ACHN (cell line): ENCODE data around the gene BIN1.
"Not testable (repeated sequence)": the region's sequence is repeated elsewhere in the genome, so short reads cannot be mapped to it uniquely, and the experiment has no call there.

Experiments used
- DNase-seq: peaks from one replicate; pipeline ENCODE4 v3.0.0-alpha.2; 2015
- in situ Hi-C: cut with HindIII; loops from 2 replicates; pipeline ENCODE4 v1.10.0; 2017; ENCODE audit warnings: low sequenced_read_pairs, low pct_ligation_motif_present, low pct_unique_long_range_greater_than_20kb

BIN1 gene

GRCh38 chr2:127137225-127137624, 30.3 kb upstream of the BIN1 start:
- in situ Hi-C loops = no loop called here
- no peak for DNase-seq

DNA sequence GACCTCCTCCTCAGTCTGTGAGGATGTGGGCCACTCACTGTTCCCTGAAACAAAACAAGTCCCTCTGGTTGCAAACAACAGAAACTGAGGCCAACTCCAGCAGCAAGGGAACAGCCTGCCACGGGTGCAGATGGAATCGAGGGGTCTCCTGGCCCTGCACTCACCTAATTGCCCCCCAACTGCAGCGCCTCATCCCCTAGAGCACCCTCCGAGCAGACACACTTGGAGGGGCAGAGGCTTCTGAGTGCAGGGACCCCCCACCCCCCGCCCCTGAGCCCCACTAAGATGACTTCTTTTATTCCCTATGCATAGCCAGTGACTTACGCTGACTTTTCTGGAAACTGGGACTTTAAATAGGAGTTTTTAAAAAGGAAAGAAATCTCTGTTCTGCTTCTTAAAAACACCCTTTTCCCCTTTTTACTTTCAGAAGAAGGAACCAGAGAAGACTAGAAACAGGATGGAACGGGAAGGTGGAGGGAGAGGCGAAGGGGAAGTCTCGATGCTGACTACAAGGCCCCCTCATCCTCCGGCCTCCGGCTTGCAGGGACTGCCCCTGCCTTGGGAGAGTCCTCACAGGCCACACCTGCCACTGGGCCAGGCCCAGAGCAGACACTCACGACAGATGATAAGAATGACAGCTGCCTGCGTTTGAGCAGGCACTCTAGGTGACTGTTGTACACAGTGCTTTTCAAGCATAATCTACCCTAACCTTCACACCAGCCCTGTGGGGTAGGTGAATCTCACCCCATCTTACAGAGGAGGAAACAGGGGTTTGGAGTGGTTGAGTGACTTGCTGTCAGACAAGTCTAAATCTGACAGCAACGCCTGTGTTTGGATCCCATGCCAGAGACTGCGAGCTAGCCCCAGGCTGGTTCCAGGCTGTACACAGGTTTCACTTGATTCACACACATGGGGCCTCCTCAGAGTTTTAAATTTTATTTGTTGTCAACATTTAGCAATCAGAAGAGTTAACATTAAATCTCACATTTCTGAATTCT, 28.2 kb upstream of the BIN1 start:
- DNase-seq = no peak
- in situ Hi-C loops = no loop called here

DNA sequence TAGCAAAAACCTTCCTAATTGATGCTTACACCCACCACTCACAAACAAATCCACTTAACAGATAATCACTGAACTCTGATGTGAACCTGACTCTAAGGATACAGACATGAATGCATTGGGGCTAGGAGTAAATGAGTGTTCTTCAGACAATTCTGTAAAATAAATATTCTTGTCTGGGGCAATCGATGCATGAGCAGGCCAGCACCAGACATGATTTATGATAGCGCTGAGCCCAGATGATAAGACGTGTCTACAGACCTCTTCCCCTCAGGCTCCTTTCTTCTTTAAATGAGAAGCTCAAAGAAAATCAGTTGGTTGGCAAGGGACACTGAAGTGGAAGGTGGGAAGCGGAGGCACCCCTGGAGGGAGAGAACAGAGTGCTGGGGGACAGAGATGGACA, 27.3 kb upstream of the BIN1 start:
- in situ Hi-C loops = no loop called here
- DNase-seq = no peak

DNA sequence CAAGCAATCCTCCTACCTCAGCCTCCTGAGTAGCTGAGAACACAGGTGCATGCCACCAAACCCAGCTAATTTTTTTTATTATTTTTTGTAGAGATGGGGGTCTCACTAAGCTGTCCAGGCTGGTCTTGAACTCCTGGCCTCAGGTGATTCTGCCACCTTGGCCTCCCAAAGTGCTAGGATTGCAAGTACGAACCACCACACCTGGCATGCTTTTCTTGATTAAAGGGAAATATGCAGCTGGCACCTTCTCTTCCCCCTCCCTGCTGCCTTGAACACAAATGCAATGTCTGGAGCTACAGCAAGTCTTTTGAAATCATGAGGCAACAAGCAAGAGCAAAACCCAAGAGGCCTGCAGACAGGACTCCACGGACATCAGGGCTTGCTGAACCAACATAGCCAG, 26.8 kb upstream of the BIN1 start:
- in situ Hi-C loops = no loop called here

GRCh38 chr2:127130421-127130820, 23.5 kb upstream of the BIN1 start:
- in situ Hi-C loops = no loop called here
- DNase-seq = no peak

More for the DNA sequence above, 26.8 kb upstream of the BIN1 start:
- DNase-seq = no peak

GRCh38 chr2:127129937-127130336, 23.0 kb upstream of the BIN1 start:
- in situ Hi-C loops = no loop called here
- no peak for DNase-seq

DNA sequence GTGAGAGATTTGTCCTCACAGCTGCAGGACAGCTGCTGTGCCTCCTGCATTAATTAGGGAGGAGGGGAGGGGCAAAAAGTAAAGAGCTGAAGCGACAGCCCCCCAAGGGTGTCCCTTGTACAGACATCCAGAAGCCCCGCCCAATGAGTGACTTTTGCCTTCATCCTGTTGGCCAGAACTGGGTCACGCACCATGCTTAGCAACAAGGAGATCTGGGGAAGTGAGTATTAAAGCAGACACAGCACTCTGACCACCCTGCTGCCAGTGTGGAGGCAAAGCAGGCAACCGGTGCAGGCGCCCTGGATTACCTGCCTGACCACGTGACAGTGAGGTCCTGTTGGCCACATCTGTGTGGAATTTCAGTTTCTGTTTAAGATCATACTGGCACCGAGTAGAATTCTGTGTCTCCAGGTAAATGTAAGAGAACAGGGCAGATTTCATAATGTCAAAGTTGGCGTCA, 21.5 kb upstream of the BIN1 start:
- DNase-seq = no peak

GRCh38 chr2:127125821-127126220, 18.9 kb upstream of the BIN1 start:
- in situ Hi-C loops = no loop called here
- no peak for DNase-seq

More for the DNA sequence above, 21.5 kb upstream of the BIN1 start:
- in situ Hi-C loops = no loop called here

DNA sequence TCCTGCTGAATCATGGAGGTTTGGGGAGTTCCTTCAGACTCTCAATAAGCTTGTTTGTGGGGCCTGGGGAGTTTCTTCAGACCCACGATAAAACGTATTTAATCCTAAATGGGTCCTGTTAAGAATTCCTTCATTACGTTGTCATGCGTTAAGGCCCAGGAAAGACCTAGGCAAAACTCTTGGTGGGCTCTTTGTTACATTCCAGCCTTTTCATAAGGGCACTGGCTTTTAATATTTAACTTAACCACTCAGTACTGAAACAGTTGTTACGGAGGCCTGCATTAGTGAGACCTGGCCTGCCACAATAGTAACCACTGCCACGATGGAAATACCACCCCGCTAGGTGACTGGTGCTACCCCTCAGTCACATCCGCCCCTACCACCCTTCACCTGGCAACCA, 17.5 kb upstream of the BIN1 start:
- DNase-seq = peak; percentile 18
- in situ Hi-C loops = no loop called here

- no peak for DNase-seq
- in situ Hi-C loops = no loop called here
Observed at GRCh38 chr2:127122361-127123027, 15.5 kb upstream of the BIN1 start.

DNA sequence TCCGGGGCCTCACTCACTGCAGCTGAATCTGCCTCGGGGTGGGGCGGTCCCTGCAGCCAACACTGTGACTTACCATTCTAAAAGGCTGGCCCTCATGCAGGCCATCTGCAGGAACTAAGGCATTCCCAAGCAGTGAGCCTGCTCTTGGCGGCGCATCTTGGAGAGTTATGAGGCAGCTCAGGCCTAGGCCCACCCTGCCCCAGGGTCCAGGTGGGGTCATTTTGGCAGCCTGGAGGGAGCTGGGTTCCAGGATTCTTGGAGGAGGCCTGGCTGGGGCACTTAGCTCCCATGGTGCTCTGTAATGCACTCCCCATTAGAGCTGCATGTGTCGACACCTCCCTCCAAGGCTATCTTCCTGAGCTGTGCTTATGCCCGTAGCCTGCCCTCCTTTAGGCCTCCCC, 14.8 kb upstream of the BIN1 start:
- in situ Hi-C loops = no loop called here
- DNase-seq = no peak

DNA sequence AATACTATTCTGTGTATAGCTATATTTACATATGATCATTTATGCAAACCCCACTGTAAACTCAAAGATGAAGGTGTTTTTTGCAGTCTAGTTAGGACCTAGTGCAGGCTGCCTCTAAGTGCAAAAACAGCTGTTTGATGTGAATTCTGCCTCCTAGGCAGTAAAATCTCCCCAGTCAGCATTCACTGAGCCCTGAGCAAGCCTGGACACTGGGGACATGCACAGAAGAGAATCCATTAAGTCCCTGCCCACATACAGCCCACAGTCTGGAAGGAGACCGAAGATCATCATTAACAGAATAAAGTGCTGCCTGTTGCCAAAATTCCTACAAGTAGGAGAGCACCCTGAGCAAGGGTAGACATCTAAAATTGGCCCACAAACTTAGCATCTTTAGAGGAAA, 14.4 kb upstream of the BIN1 start:
- no peak for DNase-seq

GRCh38 chr2:127120408-127120807, 13.5 kb upstream of the BIN1 start:
- DNase-seq, in situ Hi-C loops: not testable (repeated sequence)

More for the DNA sequence above, 14.4 kb upstream of the BIN1 start:
- in situ Hi-C loops = no loop called here

DNA sequence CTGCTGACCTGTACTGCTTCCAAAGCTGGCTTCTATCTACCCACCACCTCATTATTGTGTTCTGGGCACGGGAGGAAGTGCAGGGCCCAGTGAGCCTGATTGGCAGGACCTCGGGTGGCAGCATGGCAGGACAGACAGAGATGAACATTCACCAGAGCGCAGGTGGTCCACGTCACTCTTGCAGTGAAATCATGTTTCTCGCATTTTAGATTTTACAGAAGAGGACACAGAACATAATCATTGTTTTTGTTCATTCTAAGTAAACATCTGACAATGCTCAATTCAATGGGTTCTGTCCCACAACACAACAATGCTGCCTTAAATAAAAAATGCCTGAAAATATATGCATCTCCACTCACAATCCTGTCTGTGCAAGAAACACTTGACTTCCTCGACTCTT, 11.5 kb upstream of the BIN1 start:
- in situ Hi-C loops = no loop called here
- no peak for DNase-seq

- DNase-seq = no peak
- in situ Hi-C loops = no loop called here
Observed at GRCh38 chr2:127118038-127118437, 11.1 kb upstream of the BIN1 start.

DNA sequence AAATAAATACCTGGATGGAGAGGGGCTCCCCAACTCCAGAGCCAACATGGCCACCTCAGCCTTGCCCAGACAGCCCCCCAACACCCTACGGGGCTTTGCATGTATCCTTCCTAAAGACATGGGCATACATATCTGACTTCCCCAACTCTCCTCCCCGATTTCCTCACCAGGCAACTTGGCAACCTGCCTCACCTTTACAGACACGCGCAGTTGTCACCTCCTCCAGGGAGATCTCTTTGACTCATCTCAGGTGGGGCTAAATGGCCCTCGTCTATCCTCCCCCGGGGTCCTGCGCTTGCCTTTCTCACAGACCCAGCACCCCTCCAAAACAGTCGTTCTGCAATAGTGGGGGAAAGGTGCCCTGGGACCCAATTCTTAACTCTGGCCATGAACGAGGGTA, 10.6 kb upstream of the BIN1 start:
- DNase-seq = no peak
- in situ Hi-C loops = no loop called here

DNA sequence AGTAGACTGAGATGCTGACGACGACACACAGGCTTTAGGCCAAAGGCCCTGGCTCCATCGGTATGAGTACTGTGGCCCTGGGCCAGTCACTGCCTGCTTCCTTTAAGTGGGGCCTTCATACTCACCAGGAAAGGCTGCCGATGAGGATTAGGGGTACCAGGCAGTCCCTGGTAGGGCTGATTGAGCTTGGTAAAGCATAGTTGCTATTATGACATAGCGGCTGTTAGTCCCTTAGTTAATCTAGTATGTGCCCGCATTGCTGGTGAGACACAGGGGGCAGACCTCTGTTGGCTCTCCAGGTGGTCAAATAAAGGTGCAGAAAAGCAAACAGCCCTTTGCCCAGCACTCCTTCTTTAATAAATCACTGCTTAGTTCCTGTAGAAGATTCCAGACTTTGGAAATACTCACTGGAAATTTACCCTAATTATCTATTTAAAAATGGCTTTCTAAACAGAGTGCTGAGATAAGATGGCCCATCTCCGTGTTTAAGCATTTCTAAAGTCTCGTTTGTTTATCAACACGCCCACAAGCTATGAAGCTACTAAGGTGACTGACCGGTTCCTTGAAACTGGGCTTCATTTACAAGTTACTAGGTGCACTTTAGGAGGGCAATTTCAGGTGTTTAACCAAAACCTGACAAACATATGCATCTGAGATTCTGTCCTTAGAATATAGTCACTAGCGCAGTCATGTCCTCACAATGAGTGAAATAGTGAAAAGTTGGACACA, 8.7 kb upstream of the BIN1 start:
- in situ Hi-C loops = no loop called here
- no peak for DNase-seq

- DNase-seq = no peak
- in situ Hi-C loops = no loop called here
Observed at GRCh38 chr2:127110985-127111384, 4.0 kb upstream of the BIN1 start.

- in situ Hi-C loops = no loop called here
- DNase-seq = no peak
Observed at GRCh38 chr2:127108090-127108523, 1.2 kb upstream of the BIN1 start.
